Spinal cord (tissue), 10 donors: ENCODE measurements around the gene NLRP7. TPM values are rescaled to one million over a fixed set of nuclear protein-coding genes. Genes with fewer than 3 reads are reported as not detected.
"Not testable (repeated sequence)": the region's sequence is repeated elsewhere in the genome, so short reads cannot be mapped to it uniquely, and the experiment has no call there.

Experiments
- DNase-seq, 6 donors: peaks; one replicate each; pipeline versions ENCODE4 v3.0.0 to v3.0.0-alpha.2; 2013 to 2015; ENCODE audit warnings: low spot score in 6 of 6, low read depth in 4 of 6
- H3K27ac ChIP-seq: one replicate; pipeline ENCODE4 v1.5.1; 2013; ENCODE audit warnings: low read depth, low read length, control low read depth
- H3K27me3 ChIP-seq: one replicate; pipeline ENCODE4 v1.6.1; 2013; ENCODE audit warnings: low read length; ENCODE audit not compliant: control insufficient read depth, insufficient read depth
- H3K36me3 ChIP-seq: one replicate; pipeline ENCODE4 v1.6.1; 2013; ENCODE audit warnings: low read length; ENCODE audit not compliant: control insufficient read depth, insufficient read depth
- H3K4me1 ChIP-seq: one replicate; pipeline ENCODE4 v1.6.1; 2013; ENCODE audit warnings: low read length; ENCODE audit not compliant: control insufficient read depth, insufficient read depth
- H3K4me3 ChIP-seq: one replicate; pipeline ENCODE4 v1.5.1; 2013; ENCODE audit warnings: low read depth, low read length, control low read depth
- H3K9me3 ChIP-seq: one replicate; pipeline ENCODE4 v1.6.1; 2013; ENCODE audit warnings: low read length; ENCODE audit not compliant: control insufficient read depth, insufficient read depth
- WGBS: methylation state at CpG from one replicate; pipeline ENCODE4 v1.1.5; 2013; ENCODE audit warnings: missing lambda C conversion rate; ENCODE audit not compliant: insufficient coverage; 5-methylcytosine and 5-hydroxymethylcytosine counted together
- long read RNA-seq, 4 donors: transcript quantifications; one replicate each; lab custom pipeline, GENCODE V29; 2026
- polyA plus RNA-seq, 2 donors: library from polyadenylated mRNA; unstranded; fragments of 120-200 nt; gene quantifications; one replicate each; pipeline ENCODE4 v1.2.1, GENCODE V29; 2013; ENCODE audit not compliant: insufficient read length in 2 of 2
- total RNA-seq, 2 donors: library from RNA; depleted of rRNA in 1 of 2; stranded (reverse); fragments of 120-200 nt in 1 of 2; fragments of >200 nt in 1 of 2; gene quantifications; one replicate each; pipeline versions ENCODE4 v1.2.3 to v1.2.4, GENCODE V29; 2013 to 2014
- donor health status: healthy.

NLRP7 gene
- total RNA-seq (not detected), polyA plus RNA-seq (not detected)
- long read RNA-seq, donor 1, partial matches to known transcripts, result 10 of 10 reads
- long read RNA-seq, donor 1, other reads (novel, unspliced or antisense), result 0 of 10 reads
- long read RNA-seq, donor 2, result 0 reads
- long read RNA-seq, donor 3, result 0 reads
- long read RNA-seq, donor 4, result 0 reads

DNA sequence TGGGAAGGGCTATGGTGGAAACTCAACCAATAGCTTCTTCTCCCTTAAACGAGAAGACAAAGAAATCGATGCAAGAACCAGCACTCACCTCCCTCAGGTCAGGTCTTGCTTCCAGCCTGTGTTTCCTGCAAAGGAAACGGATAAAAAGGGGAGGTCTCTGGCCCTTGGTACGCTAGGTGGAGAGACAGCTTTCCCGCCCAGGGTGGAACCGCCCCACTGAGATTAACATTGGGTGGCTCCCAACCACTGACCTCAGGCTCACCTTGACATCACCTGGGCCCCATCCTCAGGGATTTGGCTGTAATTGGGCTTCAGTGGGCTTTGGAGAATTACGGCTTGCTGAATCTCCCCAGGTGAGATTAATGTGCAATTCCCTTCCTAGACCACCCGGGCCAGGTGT, at the start of gene NLRP7:
Gene NLRP7 (minus strand): TSS at position 150 of the 400 bp plus-strand sequence.
- Histone ChIP-seq H3K4me1 (no peaks in the 10 kb centered on the region), H3K27me3 (no peaks in the 10 kb centered on the region), H3K4me3 (no peak within 1 kb of the TSS), H3K36me3 (no peaks in the 10 kb centered on the region), H3K27ac (no peak within 1 kb of the TSS), H3K9me3 (no peaks in the 10 kb centered on the region)
- DNase-seq, result no peak
- WGBS, result 96% methylated on average over 6 of the region's 8 CpGs

DNA sequence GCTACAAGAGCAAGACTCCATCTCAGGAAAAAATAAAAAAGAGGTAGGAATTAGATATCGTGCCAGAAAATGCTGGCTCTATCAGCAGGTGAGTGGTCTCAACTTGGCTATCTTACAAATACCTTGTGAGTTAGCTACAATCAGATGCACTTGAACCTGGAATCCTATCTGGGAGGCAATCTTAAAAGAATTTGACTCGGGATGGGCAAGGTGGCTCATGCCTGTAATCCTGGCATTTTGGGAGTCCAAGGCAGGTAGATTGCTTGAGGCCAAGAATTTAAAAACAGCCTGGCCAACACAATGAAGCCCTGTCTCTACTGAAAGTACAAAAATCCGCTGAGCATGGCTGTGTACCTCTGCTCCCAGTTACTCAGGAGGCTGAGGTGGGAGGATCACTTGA, 48.2 kb upstream of the NLRP7 start:
- Histone ChIP-seq H3K4me3 (no peak overlapping the region), H3K4me1 (no peaks in the 10 kb centered on the region), H3K27me3 (no peaks in the 10 kb centered on the region), H3K9me3 (no peaks in the 10 kb centered on the region), H3K36me3 (peaks cover 23% of the 10 kb centered on the region), H3K27ac (no peak overlapping the region)
- DNase-seq, result no peak
- 70% methylated on average over 2 of the region's 3 CpGs for WGBS

DNA sequence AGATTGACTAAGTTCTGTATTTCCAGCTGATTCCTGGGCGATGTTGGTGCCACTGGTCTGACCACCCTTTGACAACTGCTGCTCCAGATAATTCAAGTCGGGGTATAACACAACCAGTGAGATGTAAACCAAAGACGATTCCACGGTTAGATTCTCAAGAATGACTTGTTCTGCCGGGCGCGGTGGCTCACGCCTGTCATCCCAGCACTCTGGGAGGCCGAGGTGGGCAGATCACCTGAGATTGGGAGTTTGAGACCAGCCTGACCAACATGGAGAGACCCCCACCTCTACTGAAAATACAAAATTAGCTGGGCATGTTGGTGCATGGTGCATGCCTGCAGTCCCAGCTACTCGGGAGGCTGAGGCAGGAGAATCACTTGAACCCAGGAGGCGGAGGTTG, 42.2 kb upstream of the NLRP7 start:
- not testable (repeated sequence) for H3K27ac ChIP-seq, H3K4me3 ChIP-seq, H3K4me1 ChIP-seq, H3K27me3 ChIP-seq, H3K9me3 ChIP-seq, DNase-seq
- peaks cover 32% of the 10 kb centered on the region for H3K36me3 ChIP-seq
- 90% methylated on average over 11 of the region's 11 CpGs for WGBS

DNA sequence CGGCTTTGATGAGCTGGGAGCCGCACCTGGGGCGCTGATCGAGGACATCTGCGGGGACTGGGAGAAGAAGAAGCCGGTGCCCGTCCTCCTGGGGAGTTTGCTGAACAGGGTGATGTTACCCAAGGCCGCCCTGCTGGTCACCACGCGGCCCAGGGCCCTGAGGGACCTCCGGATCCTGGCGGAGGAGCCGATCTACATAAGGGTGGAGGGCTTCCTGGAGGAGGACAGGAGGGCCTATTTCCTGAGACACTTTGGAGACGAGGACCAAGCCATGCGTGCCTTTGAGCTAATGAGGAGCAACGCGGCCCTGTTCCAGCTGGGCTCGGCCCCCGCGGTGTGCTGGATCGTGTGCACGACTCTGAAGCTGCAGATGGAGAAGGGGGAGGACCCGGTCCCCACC, 35.2 kb upstream of the NLRP7 start:
- not testable (repeated sequence) for H3K4me3 ChIP-seq, H3K4me1 ChIP-seq, H3K9me3 ChIP-seq, DNase-seq, H3K27me3 ChIP-seq, H3K27ac ChIP-seq
- peaks cover 50% of the 10 kb centered on the region for H3K36me3 ChIP-seq
- 78% methylated on average over 10 of the region's 23 CpGs for WGBS

DNA sequence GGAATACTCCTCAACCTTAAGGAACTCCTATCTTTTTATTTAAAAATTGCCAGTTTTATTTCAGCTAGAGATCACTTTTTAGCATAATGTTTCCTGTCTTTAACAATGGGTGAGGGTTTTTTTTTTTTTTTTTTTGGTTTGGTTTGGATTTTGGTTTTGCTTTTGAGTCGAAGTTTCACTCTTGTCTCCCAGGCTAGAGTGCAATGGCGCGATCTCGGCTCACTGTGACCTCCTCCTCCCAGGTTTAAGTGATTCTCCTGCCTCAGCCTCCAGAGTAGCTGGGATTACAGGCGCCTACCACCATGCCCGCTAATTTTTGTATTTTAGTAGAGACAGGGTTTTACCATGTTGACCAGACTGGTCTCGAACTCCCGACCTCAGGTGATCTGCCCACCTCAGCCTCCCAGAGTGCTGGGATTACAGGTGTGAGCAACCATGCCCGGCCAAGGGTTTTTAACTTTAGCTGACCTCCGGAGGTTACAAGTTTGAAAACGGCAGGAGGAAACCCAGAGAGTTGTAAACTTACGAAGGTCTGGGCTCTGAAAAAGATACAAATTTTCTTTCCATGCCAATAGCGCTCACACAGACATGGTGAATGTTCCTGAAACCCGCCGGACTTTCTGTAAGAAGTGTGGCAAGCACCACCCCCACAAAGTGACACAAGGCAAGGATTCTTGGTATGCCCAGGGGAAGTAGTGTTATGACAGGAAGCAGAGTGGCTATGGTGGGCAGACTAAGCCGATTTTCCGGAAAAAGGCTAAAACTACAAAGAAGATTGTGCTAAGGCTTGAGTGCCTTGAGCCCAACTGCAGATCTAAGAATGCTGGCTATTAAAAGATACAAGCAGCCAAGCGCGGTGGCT, 26.1 kb upstream of the NLRP7 start:
- H3K27me3 ChIP-seq, H3K4me1 ChIP-seq, DNase-seq, H3K4me3 ChIP-seq, H3K27ac ChIP-seq, H3K9me3 ChIP-seq: not testable (repeated sequence)
- H3K36me3 ChIP-seq, result peaks cover 23% of the 10 kb centered on the region
- WGBS, result 91% methylated on average over 12 of the region's 19 CpGs

DNA sequence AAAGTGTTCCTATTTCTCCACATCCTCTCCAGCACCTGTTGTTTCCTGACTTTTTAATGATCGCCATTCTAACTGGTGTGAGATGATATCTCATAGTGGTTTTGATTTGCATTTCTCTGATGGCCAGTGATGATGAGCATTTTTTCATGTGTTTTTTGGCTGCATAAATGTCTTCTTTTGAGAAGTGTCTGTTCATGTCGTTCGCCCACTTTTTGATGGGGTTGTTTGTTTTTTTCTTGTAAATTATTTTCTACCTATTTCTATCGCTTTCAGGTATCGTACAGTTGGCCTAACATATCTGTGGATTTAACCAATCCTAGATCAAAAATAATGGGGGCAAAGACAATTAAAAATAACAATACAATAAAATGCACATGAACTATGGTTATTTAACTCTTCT, 24.1 kb upstream of the NLRP7 start:
- not testable (repeated sequence) for H3K27ac ChIP-seq, H3K4me1 ChIP-seq, DNase-seq, H3K27me3 ChIP-seq, H3K4me3 ChIP-seq, H3K9me3 ChIP-seq
- peaks cover 23% of the 10 kb centered on the region for H3K36me3 ChIP-seq
- no CpG with 5 or more reads among the region's 5 CpGs for WGBS

DNA sequence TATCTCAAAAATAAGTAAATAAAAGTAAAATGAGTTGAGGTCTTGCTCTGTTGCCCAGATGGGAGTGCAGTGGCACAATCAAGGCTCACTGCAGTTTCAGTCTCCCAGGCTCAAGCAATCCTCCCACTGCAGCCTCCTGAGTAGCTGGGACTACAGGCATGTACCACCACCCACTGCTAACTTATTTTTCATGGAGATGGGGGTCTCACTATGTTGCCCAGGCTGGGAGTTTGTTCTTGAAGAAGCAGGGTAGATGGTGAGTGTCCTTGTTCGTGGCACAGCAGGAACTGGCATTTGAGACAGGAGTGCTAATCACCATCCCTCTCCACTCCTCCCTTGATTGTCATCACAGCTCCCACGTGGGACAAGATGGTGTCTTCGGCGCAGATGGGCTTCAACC, 22.3 kb upstream of the NLRP7 start:
- H3K36me3 ChIP-seq, result peaks cover 9% of the 10 kb centered on the region
- H3K27me3 ChIP-seq, result no peaks in the 10 kb centered on the region
- H3K4me3 ChIP-seq, result no peak overlapping the region
- no peak overlapping the region for H3K27ac ChIP-seq
- no peaks in the 10 kb centered on the region for H3K4me1 ChIP-seq
- WGBS, result 93% methylated on average over 3 of the region's 4 CpGs
- no peaks in the 10 kb centered on the region for H3K9me3 ChIP-seq
- DNase-seq, result no peak

DNA sequence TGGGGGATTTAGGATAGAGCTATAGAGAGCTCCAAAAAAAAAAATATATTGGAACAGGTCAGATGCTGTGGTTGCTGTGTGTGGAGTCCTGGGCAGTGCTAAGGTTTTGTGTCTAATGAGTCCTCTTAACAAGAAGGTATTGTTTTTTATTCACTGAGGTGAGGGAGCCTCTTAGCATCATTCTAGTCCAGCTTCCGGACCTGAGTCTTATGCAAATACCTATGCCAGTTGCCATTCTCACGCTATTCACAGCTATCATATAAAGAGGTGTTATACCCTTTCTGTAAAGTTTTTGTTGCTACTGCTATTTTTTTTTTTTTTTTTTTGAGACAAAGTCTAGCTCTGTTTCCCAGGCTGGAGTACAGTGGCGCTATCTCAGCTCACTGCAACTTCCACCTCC, 20.3 kb upstream of the NLRP7 start:
- H3K4me3 ChIP-seq, result no peak overlapping the region
- 100% methylated on average over 1 of the region's 3 CpGs for WGBS
- H3K4me1 ChIP-seq, result no peaks in the 10 kb centered on the region
- no peak overlapping the region for H3K27ac ChIP-seq
- DNase-seq, result no peak
- H3K27me3 ChIP-seq, result no peaks in the 10 kb centered on the region
- no peaks in the 10 kb centered on the region for H3K9me3 ChIP-seq
- H3K36me3 ChIP-seq, result peaks cover 8% of the 10 kb centered on the region

DNA sequence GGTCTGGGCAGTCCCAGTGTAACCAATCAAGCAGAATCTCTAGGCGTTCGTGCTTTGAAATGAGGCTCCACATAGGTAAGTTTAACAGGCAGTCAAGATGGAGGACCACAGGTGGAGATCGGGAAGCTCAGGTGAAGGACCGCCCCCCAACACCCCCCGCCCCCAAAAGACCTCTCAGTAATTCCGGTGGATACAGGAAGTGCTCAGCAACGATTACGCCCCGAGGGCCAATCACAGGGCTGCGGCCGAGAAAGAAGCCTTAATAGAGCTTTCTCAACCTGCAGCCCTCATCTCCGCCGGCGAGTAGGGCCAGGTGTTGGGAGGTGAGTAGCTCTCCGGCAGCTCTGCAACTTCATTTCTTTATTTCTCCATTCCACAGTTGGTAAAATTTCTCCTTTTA, 17.7 kb upstream of the NLRP7 start:
- DNase-seq, H3K27ac ChIP-seq, H3K9me3 ChIP-seq, H3K36me3 ChIP-seq, H3K4me3 ChIP-seq, H3K27me3 ChIP-seq, H3K4me1 ChIP-seq: not testable (repeated sequence)
- WGBS, result no CpG with 5 or more reads among the region's 15 CpGs

DNA sequence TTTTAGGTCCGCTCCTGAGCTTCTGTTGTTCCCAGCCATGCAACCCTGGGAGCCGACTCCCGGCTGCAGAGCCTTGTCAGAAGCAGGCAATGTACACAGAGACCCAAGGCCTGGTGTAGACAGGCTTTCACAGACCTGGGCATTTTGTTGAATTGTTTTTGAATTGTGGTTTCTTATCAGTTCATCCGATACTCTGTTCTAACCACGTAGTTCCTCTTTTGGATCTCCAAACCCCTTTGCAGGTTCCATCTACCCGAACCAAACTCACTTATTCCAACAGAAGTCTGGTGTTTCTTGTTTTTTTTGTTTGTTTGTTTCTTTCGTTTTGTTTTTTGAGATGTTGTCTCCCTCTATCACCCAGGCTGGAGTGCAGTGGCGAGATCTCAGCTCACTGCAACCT, 12.5 kb upstream of the NLRP7 start:
- H3K4me3 ChIP-seq, result no peak overlapping the region
- no peaks in the 10 kb centered on the region for H3K27me3 ChIP-seq
- H3K9me3 ChIP-seq, result no peaks in the 10 kb centered on the region
- 96% methylated on average over 3 of the region's 8 CpGs for WGBS
- DNase-seq, result no peak
- no peaks in the 10 kb centered on the region for H3K36me3 ChIP-seq
- H3K27ac ChIP-seq, result no peak overlapping the region
- no peaks in the 10 kb centered on the region for H3K4me1 ChIP-seq
